ENCODE measurements around the gene MATN4.

DNA sequence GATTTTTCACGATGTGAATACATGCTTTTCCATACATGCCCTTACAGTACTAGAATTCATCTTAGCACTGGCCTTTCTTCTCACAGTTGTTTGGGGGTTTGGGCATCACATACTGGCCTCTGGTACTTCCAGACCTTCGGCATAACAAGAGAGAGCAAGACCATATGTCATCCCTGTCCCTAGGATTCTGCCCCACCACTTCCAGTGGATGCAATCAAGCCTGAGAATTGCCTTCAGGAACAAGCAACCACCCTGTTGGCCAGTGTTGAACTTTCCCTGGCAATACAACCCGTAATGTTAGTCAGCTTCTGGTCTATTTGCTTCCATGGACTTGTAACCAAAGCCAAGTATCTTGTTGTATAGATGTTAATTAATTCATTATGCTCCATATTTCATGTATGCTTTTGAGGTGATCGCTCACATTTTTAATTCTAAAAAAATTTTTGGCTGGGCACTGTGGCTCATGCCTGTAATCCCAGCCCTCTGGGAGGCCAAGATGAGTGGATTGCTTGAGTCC lies 38.3 kb downstream of the MATN4 start:
- no peak for TF ChIP-seq CTCF (IDR thresholded peaks at IDR 0.05; ENCODE audit: low read length)
- TF ChIP-seq EZH2 (optimal IDR thresholded peaks at IDR 0.05; ENCODE audit: low read depth, low read length): no peak
- TF ChIP-seq EZH2phosphoT487 (IDR thresholded peaks at IDR 0.05; ENCODE audit: low read length): no peak

All from MM.1S (cell line).